ENCODE measurements around the gene MCAM. TPM values are rescaled to one million over a fixed set of nuclear protein-coding genes. Genes with fewer than 3 reads are reported as not detected.

The MCAM gene, protein sequence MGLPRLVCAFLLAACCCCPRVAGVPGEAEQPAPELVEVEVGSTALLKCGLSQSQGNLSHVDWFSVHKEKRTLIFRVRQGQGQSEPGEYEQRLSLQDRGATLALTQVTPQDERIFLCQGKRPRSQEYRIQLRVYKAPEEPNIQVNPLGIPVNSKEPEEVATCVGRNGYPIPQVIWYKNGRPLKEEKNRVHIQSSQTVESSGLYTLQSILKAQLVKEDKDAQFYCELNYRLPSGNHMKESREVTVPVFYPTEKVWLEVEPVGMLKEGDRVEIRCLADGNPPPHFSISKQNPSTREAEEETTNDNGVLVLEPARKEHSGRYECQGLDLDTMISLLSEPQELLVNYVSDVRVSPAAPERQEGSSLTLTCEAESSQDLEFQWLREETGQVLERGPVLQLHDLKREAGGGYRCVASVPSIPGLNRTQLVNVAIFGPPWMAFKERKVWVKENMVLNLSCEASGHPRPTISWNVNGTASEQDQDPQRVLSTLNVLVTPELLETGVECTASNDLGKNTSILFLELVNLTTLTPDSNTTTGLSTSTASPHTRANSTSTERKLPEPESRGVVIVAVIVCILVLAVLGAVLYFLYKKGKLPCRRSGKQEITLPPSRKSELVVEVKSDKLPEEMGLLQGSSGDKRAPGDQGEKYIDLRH
- total RNA-seq, result 20.5 and 27.0 TPM in 2 replicates

DNA sequence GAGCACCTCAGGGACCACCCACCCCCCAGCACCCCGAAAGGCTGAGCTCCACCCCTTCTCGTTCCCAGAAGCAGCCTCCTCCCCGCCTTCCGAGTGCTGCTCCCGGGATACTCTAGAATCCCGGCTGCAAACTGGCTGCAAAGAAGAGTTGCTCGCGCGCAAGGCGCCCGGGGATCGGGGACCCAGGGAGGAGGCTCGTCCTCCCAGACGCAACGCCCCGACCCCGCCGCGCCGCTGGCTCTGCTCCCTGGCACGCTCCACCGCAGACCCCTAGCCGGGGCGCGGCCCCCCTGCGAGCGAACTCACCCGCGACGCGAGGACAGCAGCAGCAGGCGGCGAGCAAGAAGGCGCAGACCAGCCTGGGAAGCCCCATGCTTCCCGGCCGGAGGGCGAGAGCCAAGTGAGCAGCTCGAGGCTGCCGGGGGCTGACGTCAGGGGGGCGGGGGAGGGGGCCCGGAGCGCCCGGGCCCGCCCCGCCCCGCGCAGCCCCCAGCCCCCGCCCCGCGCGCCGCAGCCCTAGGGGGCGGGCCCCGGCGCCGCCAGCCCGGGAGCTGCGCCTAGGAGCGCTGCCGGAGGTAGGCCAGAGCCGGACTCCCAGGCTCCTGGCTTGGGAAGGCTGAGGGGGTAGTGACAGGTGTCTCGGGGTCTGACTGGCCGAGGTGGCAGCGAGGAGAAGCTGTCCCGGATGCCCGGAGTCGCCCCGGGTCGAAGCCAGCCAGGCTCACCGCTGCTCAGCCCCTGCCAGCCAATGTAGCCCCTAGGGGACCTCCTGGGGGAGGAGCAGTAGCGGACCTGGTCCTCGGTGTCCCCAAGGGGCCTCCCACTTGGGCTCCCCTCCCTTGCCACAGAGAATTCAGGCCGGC is at the start of gene MCAM:
Gene MCAM, minus strand, starts transcription at position 402 of the 863 bp plus-strand sequence. Its CDS starts 29 bp downstream, at position 373.

DNA sequence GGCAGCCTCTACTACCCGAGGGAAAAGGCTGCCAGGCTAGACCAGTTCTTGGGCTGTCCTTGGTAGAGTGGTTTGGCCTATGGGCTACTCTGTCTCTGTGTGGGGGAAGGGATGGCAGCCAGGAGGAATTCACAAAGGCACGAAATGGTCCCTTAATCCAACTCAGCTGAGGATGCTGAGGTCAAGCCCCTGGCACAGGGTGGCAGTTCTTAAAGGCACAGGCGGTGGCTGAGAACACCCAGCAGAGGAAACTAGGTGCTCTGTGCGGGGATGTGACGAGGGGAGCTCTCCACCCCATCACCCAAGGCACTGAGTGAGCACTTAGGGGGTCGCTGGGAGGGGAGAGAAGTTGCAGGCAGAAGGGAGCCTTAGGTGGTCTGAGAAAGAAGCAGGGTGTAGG is 29.7 kb upstream of the MCAM start, which contains the start of gene MFRP:
Gene MFRP, minus strand, starts transcription at position 101 of the 400 bp plus-strand sequence. CDS start 192 bp downstream, outside the sequence.

DNA sequence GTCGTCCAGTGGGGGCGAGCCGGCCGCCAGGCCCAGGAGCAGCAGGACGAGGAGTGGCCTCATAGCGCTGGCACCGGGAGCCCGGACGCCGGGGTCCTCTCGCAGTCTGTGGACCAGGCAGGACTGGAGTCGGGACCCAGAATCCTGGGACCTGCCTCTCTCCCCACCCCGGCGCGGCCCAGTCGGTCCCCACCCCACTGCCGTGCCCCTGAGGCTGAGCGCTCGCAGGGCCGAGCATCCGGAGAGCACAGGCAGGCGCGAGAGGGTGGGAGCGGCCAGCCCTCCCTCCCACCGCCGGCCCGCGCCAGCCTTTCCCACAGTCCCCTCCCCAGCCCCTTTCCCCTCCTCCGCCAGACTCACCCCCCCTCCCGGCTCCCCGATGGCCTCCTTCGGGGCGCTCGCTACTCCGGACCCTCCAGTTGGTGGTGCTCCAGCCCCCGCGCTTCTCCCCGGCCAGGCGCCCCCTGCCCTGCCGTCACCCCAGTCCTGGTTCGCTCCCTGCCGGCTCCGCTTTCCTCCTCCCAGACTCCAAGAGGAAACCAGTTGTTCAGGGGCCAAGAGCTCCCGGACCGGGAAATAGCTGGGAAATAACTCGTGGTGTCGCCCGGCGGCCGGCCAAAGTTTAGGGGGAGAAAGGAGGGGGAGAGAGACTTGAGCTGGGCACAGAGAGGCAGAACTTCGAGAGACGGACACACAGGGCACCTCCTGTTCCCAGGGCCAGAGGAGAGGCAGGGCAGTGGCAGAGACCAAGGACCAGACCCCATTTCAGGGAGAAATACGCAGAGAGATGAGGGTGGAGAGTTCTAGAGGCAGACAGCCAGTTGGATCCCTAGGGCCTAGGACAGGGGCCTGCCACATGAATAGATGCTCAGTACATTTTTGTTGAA is 23.6 kb upstream of the MCAM start, which contains the start of gene C1QTNF5:
Gene C1QTNF5, minus strand, starts transcription at position 549 of the 887 bp plus-strand sequence. Its CDS starts 486 bp downstream, at position 63.

DNA sequence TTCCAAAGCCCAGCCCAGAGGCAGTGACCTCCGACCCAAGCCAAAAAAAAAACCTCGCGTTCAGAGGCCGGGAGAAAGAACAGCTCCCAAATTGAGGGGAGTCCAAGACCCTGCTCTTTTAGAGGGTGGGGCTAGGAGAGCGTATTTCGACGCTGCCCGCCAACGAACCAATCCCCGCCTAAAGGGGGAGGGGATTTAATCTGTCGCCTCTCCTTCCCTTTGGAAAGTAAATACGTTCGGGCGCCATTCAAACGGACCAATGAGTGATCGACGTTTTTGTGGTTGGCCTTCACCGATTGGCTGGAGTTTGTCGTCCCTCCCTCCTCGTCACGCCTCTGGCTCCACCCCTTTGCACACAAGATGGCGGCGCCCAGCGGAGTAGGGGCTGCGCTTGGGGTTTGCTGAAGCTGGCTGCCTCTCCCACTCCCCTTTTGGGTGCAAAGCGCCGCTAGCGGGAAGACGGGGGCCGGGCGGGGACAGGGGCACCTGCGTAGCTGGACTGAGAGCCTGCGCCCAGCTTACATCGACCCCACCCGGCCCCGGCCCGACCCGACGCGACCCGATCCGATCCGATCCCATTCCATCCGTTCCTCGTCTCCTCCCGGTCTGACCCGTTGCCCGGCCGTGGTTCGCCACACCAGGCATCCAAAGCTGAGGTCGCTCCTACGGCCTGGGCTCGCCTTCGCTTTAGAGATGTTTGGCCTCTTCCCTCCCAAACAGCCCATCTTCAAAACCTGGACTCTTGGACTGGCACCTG is 17.4 kb upstream of the MCAM start, which contains the start of gene RNF26:
Gene RNF26, plus strand, starts transcription at position 354 of the 757 bp plus-strand sequence. CDS start 596 bp downstream, outside the sequence.

Other genes with a start within 250 kb of the MCAM start
- gene VPS11, start 249.3 kb downstream of the MCAM start, total RNA-seq, result 30.1 and 31.1 TPM in 2 replicates
- gene HMBS, start 232.2 kb downstream of the MCAM start, total RNA-seq, result 16.0 and 22.8 TPM in 2 replicates
- gene DPAGT1, start 215.3 kb downstream of the MCAM start, total RNA-seq, result 15.3 and 28.6 TPM in 2 replicates
- gene C2CD2L, start 209.8 kb downstream of the MCAM start, total RNA-seq, result 3.3 and 4.7 TPM in 2 replicates
- 12.4 and 17.2 TPM in 2 replicates for gene HINFP, start 195.6 kb downstream of the MCAM start, total RNA-seq
- gene ABCG4, start 168.1 kb downstream of the MCAM start, total RNA-seq, result under 0.01 and 0.12 TPM in 2 replicates
- 9.6 and 15.2 TPM in 2 replicates for gene NLRX1, start 148.4 kb downstream of the MCAM start, total RNA-seq
- not detected in 2 replicates for gene NHERF4, start 131.7 kb downstream of the MCAM start, total RNA-seq
- 11.0 and 11.4 TPM in 2 replicates for gene CBL, start 110.8 kb downstream of the MCAM start, total RNA-seq
- gene RNF26, start 17.4 kb upstream of the MCAM start, total RNA-seq, result 7.2 and 8.4 TPM in 2 replicates
- 3.5 and 15.2 TPM in 2 replicates for gene C1QTNF5, start 23.8 kb upstream of the MCAM start, total RNA-seq
- gene MFRP, start 29.6 kb upstream of the MCAM start, total RNA-seq, result not detected in 2 replicates
- gene USP2, start 64.6 kb upstream of the MCAM start, total RNA-seq, result 0.11 and 1.00 TPM in 2 replicates
- gene THY1, start 106.0 kb upstream of the MCAM start, total RNA-seq, result 162 and 218 TPM in 2 replicates

All from uterine smooth muscle cell (primary cell).